ENCODE measurements around the gene CPVL.

CPVL gene

GRCh38 chr7:28954946-28955345 lies 191.4 kb downstream of the CPVL start:
- peaks cover 58% of the 10 kb centered on the region for H3K27me3 Mint-ChIP-seq
- no peak for DNase-seq
- CTCF ChIA-PET = interaction anchor here (0.8 to 3.7 kb wide), 3 partner anchors 22 to 33 kb away, joined by 3 to 27 read pairs (median 3); no protein-coding TSS in a partner anchor
- no peaks in the 10 kb centered on the region for H3K36me3 Mint-ChIP-seq
- no peaks in the 10 kb centered on the region for H3K9me3 Mint-ChIP-seq
- no peak overlapping the region for H3K27ac Mint-ChIP-seq
- H3K4me3 Mint-ChIP-seq = no peak overlapping the region
- H3K4me1 Mint-ChIP-seq = peaks cover 9% of the 10 kb centered on the region

GRCh38 chr7:28954471-28954870 lies 191.9 kb downstream of the CPVL start:
- Mint-ChIP-seq H3K9me3 (no peaks in the 10 kb centered on the region), H3K27ac (no peak overlapping the region), H3K36me3 (no peaks in the 10 kb centered on the region), H3K4me3 (no peak overlapping the region), H3K27me3 (peaks cover 56% of the 10 kb centered on the region), H3K4me1 (peaks cover 9% of the 10 kb centered on the region)
- DNase-seq = no peak
- CTCF ChIA-PET = interaction anchor here (3.7 kb wide), 1 partner anchor 32 kb away, joined by 27 read pairs; no protein-coding TSS in a partner anchor

GRCh38 chr7:28953633-28954032 lies 192.7 kb downstream of the CPVL start:
- Mint-ChIP-seq H3K4me1 (peaks cover 9% of the 10 kb centered on the region), H3K27ac (no peak overlapping the region), H3K9me3 (no peaks in the 10 kb centered on the region), H3K36me3 (no peaks in the 10 kb centered on the region), H3K27me3 (peaks cover 49% of the 10 kb centered on the region), H3K4me3 (no peak overlapping the region)
- DNase-seq = no peak
- CTCF ChIA-PET = interaction anchor here (0.6 to 1.8 kb wide), 4 partner anchors 18 to 127 kb away, joined by 3 to 11 read pairs (median 4); no protein-coding TSS in a partner anchor
